ENCODE measurements around the gene ARSG. TPM values are rescaled to one million over a fixed set of nuclear protein-coding genes. Genes with fewer than 3 reads are reported as not detected.

Gene ARSG
- total and polyA plus RNA-seq, 2 of the 13 experiments (the other 11 are each of a cell fraction or from before 2014, with no cell fraction given): 3.7 to 15.2 TPM

GRCh38 chr17:68378268-68379176 lies 87.2 kb downstream of the ARSG start (continued):
- TF ChIP-seq BRD4 (CRISPR knock-in tag; IDR thresholded peaks at IDR 0.05) (peak; percentile 88), RORA (CRISPR knock-in tag; IDR thresholded peaks at IDR 0.05) (no peak), ZNF781 (CRISPR knock-in tag; IDR thresholded peaks at IDR 0.05; ENCODE audit: borderline replicate concordance, not compliant biosample characterization) (peak; percentile 32), ZBTB26 (CRISPR knock-in tag; IDR thresholded peaks at IDR 0.05; ENCODE audit: borderline replicate concordance) (no peak; the same call in 1 of the 2 replicates), FOXC1 (CRISPR knock-in tag; IDR thresholded peaks at IDR 0.05; ENCODE audit: borderline replicate concordance) (peak; percentile 60), AGO2 (optimal IDR thresholded peaks at IDR 0.05; ENCODE audit: low read depth, low read length) (peak; percentile 82), MYC (CRISPR knock-in tag; IDR thresholded peaks at IDR 0.05; ENCODE audit: borderline replicate concordance) (peak; percentile 98), ZFP91 (CRISPR knock-in tag; IDR thresholded peaks at IDR 0.05; ENCODE audit: borderline replicate concordance) (peak; percentile 83), SP140L (CRISPR knock-in tag; IDR thresholded peaks at IDR 0.05; ENCODE audit: borderline replicate concordance) (no peak), TCF12 (IDR thresholded peaks at IDR 0.05) (no peak), TCF12 (CRISPR knock-in tag; IDR thresholded peaks at IDR 0.05) (peak; percentile 92), NCOA1 (CRISPR knock-in tag; IDR thresholded peaks at IDR 0.05) (peak; percentile 91; the same call in 1 of the 2 replicates), PHF20 (CRISPR knock-in tag; IDR thresholded peaks at IDR 0.05) (no peak), ZBTB46 (CRISPR knock-in tag; IDR thresholded peaks at IDR 0.05; ENCODE audit: borderline replicate concordance) (peak; percentile 93; the same call in 1 of the 2 replicates), ZNF563 (CRISPR knock-in tag; IDR thresholded peaks at IDR 0.05) (peak; percentile 40; the same call in 1 of the 2 replicates), ZMAT3 (CRISPR knock-in tag; conservative IDR thresholded peaks at IDR 0.05) (peak; percentile 83; the same call in 1 of the 2 replicates), TRIM22 (IDR thresholded peaks at IDR 0.05) (no peak), RBAK (CRISPR knock-in tag; IDR thresholded peaks at IDR 0.05) (peak; percentile 97), ZFP36L1 (CRISPR knock-in tag; IDR thresholded peaks at IDR 0.05) (peak; percentile 14; the same call in 1 of the 2 replicates), HOMEZ (CRISPR knock-in tag; IDR thresholded peaks at IDR 0.05; ENCODE audit: low read depth) (peak; percentile 42; the same call in 1 of the 2 replicates), SP2 (CRISPR knock-in tag; IDR thresholded peaks at IDR 0.05) (no peak)
